NT2/D1 (cell line): ENCODE measurements around the gene CSF2RB.

Experiments
- DNase-seq: peaks from one replicate; pipeline ENCODE4 v3.0.0-alpha.2; 2011; ENCODE audit warnings: low read depth, low spot score
- H3K27me3 ChIP-seq: 2 replicates; pipeline ENCODE4 v1.6.0; 2011; ENCODE audit warnings: mild to moderate bottlenecking; ENCODE audit not compliant: insufficient read length, insufficient read depth
- H3K36me3 ChIP-seq: 2 replicates; pipeline ENCODE4 v1.6.1; 2011; ENCODE audit warnings: mild to moderate bottlenecking, low read length, mixed read lengths; ENCODE audit not compliant: insufficient read depth, insufficient read length
- H3K4me1 ChIP-seq: 2 replicates; pipeline ENCODE4 v1.5.1; 2011; ENCODE audit not compliant: insufficient read depth, insufficient read length
- H3K4me3 ChIP-seq: 2 replicates; pipeline ENCODE4 v1.5.1; 2011; ENCODE audit warnings: low read depth; ENCODE audit not compliant: insufficient read length
- H3K9ac ChIP-seq: 2 replicates; pipeline ENCODE4 v1.6.0; 2011; ENCODE audit warnings: low read depth; ENCODE audit not compliant: insufficient read length
- H3K9me3 ChIP-seq: 2 replicates; pipeline ENCODE4 v1.5.1; 2011; ENCODE audit warnings: mild to moderate bottlenecking, low read length; ENCODE audit not compliant: insufficient read depth
- SUZ12 ChIP-seq: IDR thresholded peaks from 2 replicates; pipeline ENCODE4 v1.6.1; 2011; ENCODE audit not compliant: insufficient read length, insufficient read depth; ENCODE audit errors: extremely low read depth
- YY1 ChIP-seq: IDR thresholded peaks from 2 replicates; pipeline ENCODE4 v1.6.1; 2011; ENCODE audit not compliant: insufficient read length, insufficient read depth
- ZNF274 ChIP-seq: IDR thresholded peaks from 2 replicates; pipeline ENCODE4 v1.6.1; 2011; ENCODE audit warnings: mild to moderate bottlenecking, low read depth, low read length

CSF2RB gene

DNA sequence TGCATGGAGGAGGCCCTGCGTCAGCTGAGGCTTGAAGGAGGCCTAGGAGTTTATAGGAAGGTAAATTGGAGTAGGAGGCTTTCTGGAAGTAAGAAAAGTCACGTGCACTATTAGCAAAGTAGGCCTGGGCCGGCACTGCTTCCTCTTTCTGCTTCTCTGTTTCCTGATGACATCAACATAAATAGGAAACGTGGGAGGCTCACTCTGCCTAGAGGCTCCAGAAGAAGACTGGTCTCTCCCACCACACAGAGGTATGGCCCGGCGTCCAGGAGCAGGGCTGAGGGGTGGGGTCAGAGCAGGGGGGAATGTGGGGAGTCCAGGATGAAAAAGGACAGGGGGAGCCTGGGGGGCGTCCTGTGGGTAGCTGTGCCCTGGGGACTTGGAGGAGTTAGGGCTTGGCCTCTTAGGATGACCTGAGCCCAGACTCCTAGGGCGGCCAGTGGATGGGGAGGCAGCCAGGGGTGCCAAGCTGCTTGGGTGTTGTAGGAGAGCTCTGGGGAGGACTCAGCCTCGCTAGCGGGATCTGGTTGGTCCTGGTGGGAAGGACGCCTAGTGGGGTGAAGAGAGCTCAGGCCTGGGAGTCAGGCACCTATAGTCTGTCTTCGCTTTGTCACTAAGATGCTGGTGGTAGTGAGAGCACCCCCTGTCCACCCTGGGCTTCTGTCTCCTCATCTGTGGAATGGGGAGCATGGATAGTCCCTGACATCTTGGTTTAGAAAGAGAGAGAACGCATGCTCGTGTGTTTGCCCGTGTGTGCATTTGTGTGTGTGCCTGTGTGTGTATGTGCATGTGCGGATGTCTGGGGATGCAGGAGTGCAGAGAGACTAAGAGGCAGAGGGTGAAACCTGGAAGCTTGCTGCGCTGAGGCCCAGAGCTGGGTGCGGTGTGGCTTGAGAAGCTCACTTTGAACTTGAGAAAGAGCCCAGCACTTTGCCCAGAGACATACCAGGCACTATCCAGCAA, at the start of gene CSF2RB:
Gene CSF2RB, plus strand, starts transcription at position 202 of the 963 bp plus-strand sequence. CDS start 8,580 bp downstream, outside the sequence.
- Histone ChIP-seq H3K4me1 (peaks cover 5% of the 10 kb centered on the region), H3K27me3 (no peaks in the 10 kb centered on the region), H3K9me3 (no peaks in the 10 kb centered on the region), H3K4me3 (no peak within 1 kb of the TSS), H3K36me3 (no peaks in the 10 kb centered on the region), H3K9ac (no peak within 1 kb of the TSS)
- TF ChIP-seq YY1 (no peak), ZNF274 (no peak), SUZ12 (no peak)
- DNase-seq = no peak

DNA sequence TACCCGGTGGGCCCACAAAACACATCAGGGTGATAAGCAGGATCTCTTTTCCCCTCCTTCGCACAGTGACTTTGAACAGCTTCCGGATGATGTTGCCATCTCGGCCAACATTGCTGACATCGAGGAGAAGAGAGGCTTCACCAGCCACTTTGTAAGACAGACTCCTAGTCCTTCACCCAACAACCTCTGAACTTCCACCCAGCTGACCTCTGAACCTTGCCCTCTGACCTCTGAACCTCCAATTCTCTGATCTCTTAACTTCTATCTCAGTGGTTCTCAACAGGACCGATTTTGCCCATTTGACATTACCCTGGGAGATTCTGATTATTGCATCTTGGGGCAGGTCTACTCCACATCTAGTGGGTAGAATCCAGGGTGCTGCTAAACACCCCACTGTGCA, 49.4 kb upstream of the CSF2RB start:
- H3K9me3 ChIP-seq = no peaks in the 10 kb centered on the region
- no peak for DNase-seq
- H3K36me3 ChIP-seq = no peaks in the 10 kb centered on the region
- TF ChIP-seq ZNF274 (no peak), SUZ12 (no peak), YY1 (no peak)
- H3K27me3 ChIP-seq = no peaks in the 10 kb centered on the region
- peaks cover 3% of the 10 kb centered on the region for H3K4me1 ChIP-seq
- no peak overlapping the region for H3K9ac ChIP-seq
- H3K4me3 ChIP-seq = no peak overlapping the region

DNA sequence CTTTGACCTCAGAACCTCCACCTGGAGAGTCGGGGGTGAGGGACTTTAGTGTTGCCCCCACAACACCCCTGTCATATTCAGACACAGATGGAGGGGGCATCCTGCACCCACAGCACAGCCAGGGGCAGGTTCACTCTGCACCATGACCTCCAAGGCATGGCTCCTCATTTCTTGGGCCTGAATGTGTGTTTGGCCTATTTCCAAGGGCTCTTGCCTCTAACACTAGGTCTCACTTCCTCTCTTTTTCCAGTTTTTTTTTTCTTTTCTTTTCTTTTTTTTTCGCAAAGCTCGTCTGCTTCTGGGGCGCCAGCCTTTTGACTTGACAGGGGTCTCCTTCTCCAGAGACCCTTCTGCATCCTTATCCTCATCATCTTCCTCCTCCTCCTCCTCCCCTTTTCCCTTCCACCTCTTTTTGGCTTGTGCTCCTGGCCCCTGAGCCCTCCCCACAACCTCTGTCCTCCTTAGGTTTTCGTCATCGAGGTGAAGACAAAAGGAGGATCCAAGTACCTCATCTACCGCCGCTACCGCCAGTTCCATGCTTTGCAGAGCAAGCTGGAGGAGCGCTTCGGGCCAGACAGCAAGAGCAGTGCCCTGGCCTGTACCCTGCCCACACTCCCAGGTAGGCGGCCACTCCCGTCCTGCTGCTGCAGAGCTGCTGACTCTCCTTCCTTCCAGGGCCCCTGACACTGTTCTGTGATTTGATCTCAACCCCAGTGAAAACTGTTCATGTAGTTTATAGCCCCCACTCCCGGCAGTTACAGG, 48.8 kb upstream of the CSF2RB start:
- Histone ChIP-seq H3K27me3 (no peaks in the 10 kb centered on the region), H3K9ac (no peak overlapping the region), H3K4me3 (no peak overlapping the region), H3K36me3 (no peaks in the 10 kb centered on the region), H3K4me1 (peaks cover 3% of the 10 kb centered on the region), H3K9me3 (no peaks in the 10 kb centered on the region)
- DNase-seq = no peak
- TF ChIP-seq YY1 (no peak), SUZ12 (no peak), ZNF274 (no peak)

DNA sequence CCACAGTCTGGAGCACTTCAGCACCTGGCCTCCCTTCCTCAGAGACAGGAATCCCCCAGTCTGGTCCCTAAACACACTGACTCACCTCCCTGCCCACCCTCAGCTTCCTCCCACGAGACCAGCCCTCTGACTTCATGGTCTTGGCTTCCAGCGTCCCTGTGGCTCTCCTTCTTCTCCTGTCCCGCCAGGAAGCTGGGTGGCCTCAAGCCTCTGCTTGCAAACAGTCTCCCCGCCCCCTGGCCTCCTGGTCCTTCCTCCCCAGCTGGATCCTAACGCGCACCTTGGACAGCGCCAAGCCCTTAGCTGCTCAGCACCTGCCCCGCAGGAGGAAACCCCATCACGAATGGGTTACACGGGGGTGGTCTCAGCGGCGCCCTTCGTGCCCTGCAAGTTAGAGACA, 48.1 kb upstream of the CSF2RB start:
- Histone ChIP-seq H3K9ac (no peak overlapping the region), H3K9me3 (no peaks in the 10 kb centered on the region), H3K27me3 (no peaks in the 10 kb centered on the region), H3K36me3 (no peaks in the 10 kb centered on the region), H3K4me3 (no peak overlapping the region), H3K4me1 (peaks cover 3% of the 10 kb centered on the region)
- DNase-seq = no peak
- TF ChIP-seq ZNF274 (no peak), SUZ12 (no peak), YY1 (no peak)

DNA sequence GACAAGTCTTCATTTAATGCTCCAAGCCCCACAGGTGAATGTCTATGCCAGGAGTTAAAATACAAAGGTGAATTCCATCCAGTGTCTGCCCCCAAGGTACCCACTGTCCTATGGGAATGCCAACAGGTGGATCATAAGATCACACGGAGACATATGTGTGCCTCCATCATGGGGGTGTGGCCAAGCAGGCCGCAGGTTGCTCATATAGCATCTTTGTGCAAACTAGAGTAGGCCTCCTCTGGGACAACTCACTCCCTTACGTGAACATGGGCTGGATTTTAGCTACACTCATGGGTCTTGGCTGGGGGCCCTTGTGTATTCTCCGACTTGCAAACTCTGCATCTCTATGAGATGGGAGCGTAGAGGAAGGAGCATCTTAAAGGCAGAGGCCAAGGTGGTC, 45.7 kb upstream of the CSF2RB start:
- Histone ChIP-seq H3K9me3 (no peaks in the 10 kb centered on the region), H3K36me3 (no peaks in the 10 kb centered on the region), H3K27me3 (no peaks in the 10 kb centered on the region), H3K4me3 (no peak overlapping the region), H3K4me1 (no peaks in the 10 kb centered on the region), H3K9ac (no peak overlapping the region)
- no peak for TF ChIP-seq SUZ12
- no peak for TF ChIP-seq ZNF274
- DNase-seq = no peak

DNA sequence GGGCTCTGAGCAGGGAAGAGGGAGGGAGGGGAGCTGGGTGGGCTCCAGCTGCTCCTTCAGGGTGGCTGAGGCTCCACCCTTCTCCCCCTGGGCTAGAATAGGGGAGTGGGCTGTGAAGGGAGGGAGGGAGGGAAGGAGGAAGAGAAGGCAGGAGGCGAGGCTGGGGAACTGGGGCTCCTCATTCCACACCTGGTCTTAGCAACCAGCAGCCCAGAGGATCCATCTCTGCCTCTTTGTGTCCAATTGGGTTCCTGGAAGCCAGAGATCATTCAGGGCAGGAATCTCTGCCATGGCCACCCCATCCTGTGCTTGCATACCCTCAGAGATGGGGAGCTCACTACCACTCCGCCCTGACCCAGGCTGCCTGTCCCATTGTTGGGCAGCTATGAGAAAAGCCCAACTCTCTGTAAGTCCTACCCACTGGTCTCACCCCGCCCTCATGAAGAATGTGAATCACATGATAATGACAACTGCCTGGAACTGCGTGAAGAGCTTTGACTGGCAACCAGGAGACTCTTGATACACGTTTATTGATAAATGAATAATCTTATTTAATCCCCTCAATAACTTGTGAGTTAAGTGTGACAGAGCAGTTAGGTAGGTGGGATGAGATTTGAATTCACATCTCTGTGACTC, 44.8 kb upstream of the CSF2RB start:
- H3K4me1 ChIP-seq = no peaks in the 10 kb centered on the region
- no peaks in the 10 kb centered on the region for H3K9me3 ChIP-seq
- H3K4me3 ChIP-seq = no peak overlapping the region
- DNase-seq = no peak
- no peaks in the 10 kb centered on the region for H3K36me3 ChIP-seq
- H3K27me3 ChIP-seq = no peaks in the 10 kb centered on the region
- H3K9ac ChIP-seq = no peak overlapping the region
- no peak for TF ChIP-seq YY1
- no peak for TF ChIP-seq SUZ12
- TF ChIP-seq ZNF274 = no peak

DNA sequence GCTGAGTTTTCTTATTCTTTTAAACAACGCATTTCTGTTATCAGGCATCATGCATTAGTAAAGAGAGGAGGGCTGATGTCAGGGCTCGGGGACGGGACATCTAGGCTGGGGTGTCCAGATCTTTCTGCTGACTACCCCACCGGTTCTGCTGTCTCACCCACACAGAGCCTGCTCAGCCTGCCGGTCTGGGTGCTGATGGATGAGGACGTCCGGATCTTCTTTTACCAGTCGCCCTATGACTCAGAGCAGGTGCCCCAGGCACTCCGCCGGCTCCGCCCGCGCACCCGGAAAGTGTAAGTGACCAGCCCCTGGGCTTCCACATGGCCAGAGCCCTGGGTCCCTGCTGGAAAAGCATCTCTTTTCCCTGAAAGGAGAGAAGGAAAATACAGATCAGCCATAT, 43.2 kb upstream of the CSF2RB start:
- no peak overlapping the region for H3K9ac ChIP-seq
- DNase-seq = no peak

More for the DNA sequence above, 43.2 kb upstream of the CSF2RB start:
- TF ChIP-seq SUZ12 (no peak), ZNF274 (no peak), YY1 (no peak)
- Histone ChIP-seq H3K36me3 (no peaks in the 10 kb centered on the region), H3K9me3 (no peaks in the 10 kb centered on the region), H3K4me1 (no peaks in the 10 kb centered on the region), H3K27me3 (no peaks in the 10 kb centered on the region), H3K4me3 (no peak overlapping the region)
